K562 (cell line): ENCODE measurements around the gene BOLA3. TPM values are rescaled to one million over a fixed set of nuclear protein-coding genes. Genes with fewer than 3 reads are reported as not detected.

Source experiments
- ATAC-seq: fragments of 200-7000 bp; cut with Tn5 transposase; 3 replicates; pipeline ENCODE4 v1.9.1; 2020; ENCODE audit warnings: moderate library complexity
- BruUV-seq: library from RNA; stranded (reverse); fragments of 400-500 nt; replicated peaks from 2 replicates; lab custom pipeline; 2021; lab: Mats Ljungman, UMichigan
- CTCF ChIA-PET: fragments of 300-600 bp; formaldehyde crosslinking; extraction: SDS; loops from one replicate; lab custom pipeline; 2021; ENCODE audit warnings: low intra/inter-chr PET ratio; lab: Yijun Ruan, JAX
- POLR2A ChIA-PET: fragments of 300-600, 350-650 bp; sonication (Branson Sonifier 250); formaldehyde crosslinking; extraction: SDS; loops from one replicate; lab custom pipeline; 2021; ENCODE audit warnings: antibody characterized with exemption, inconsistent platforms; lab: Yijun Ruan, JAX
- DNase-seq, 4 experiments: peaks; one replicate each; pipeline versions ENCODE4 v3.0.0 to v3.0.0-alpha.2; 2011 to 2018; ENCODE audit warnings: low spot score in 3 of 4, mixed read lengths in 3 of 4; ENCODE audit errors: extremely low read depth in 1 of 4
- FAIRE-seq: peaks from 2 replicates; lab custom pipeline; 2011; peaks lifted over from hg19 to GRCh38; lab: Jason Lieb, UNC
- H2AFZ ChIP-seq: 2 replicates; pipeline ENCODE4 v1.6.0; 2011; ENCODE audit warnings: low read depth, low read length, control low read depth, inconsistent platforms
- H3K27ac ChIP-seq: fragments of 200-600 bp; 3 replicates; pipeline ENCODE4 v1.8.0; 2011; ENCODE audit warnings: low read depth, mild to moderate bottlenecking, control low read depth, inconsistent platforms, low read length, moderate library complexity, mixed read lengths; ENCODE audit errors: extremely low read depth
- H3K27me3 ChIP-seq, 2 experiments: fragments of 300-600 bp in 1 of 2; 2 replicates in 1 of 2; 3 replicates in 1 of 2; pipeline versions ENCODE4 v1.6.0 to v1.8.0; 2011; ENCODE audit warnings: inconsistent platforms in 2 of 2, low read length in 2 of 2, mild to moderate bottlenecking in 1 of 2, mixed read lengths in 1 of 2, moderate library complexity in 1 of 2; ENCODE audit not compliant: control insufficient read depth in 2 of 2, insufficient read depth in 2 of 2
- H3K36me3 ChIP-seq: fragments of 300-600 bp; 3 replicates; pipeline ENCODE4 v1.8.0; 2011; ENCODE audit warnings: mild to moderate bottlenecking, low read length, inconsistent platforms; ENCODE audit not compliant: control insufficient read depth, insufficient read depth
- H3K4me1 ChIP-seq, 2 experiments: fragments of 200-600 bp in 1 of 2; replicated peaks in 1 of 2; 2 replicates in 1 of 2; 3 replicates in 1 of 2; pipeline versions ENCODE4 v1.5.1 to v1.8.0; 2011; ENCODE audit warnings: inconsistent platforms in 2 of 2, low read length in 2 of 2, mild to moderate bottlenecking in 1 of 2, mixed read lengths in 1 of 2, moderate library complexity in 1 of 2; ENCODE audit not compliant: control insufficient read depth in 2 of 2, insufficient read depth in 2 of 2
- H3K4me2 ChIP-seq: 2 replicates; pipeline ENCODE4 v1.6.1; 2011; ENCODE audit warnings: low read length, control low read depth, inconsistent platforms, mixed read lengths; ENCODE audit not compliant: insufficient read depth
- H3K4me3 ChIP-seq: fragments of 200-600 bp; sonication (generic), shearing (Covaris generic); 2 replicates; pipeline ENCODE4 v1.5.1; 2016; ENCODE audit warnings: control low read depth, inconsistent platforms
- H3K79me2 ChIP-seq: fragments of 200-600 bp; 3 replicates; pipeline ENCODE4 v1.8.0; 2011; ENCODE audit warnings: low read length, inconsistent platforms; ENCODE audit not compliant: control insufficient read depth, insufficient read depth
- H3K9ac ChIP-seq, 2 experiments: 2 replicates each; pipeline versions ENCODE4 v1.6.0 to v1.6.1; 2011; ENCODE audit warnings: low read depth in 2 of 2, low read length in 2 of 2, control low read depth in 1 of 2, inconsistent platforms in 1 of 2, mild to moderate bottlenecking in 1 of 2, mixed read lengths in 1 of 2; ENCODE audit not compliant: insufficient read depth in 1 of 2
- H3K9me1 ChIP-seq: one replicate; pipeline ENCODE4 v1.6.0; 2011; ENCODE audit warnings: inconsistent platforms, mild to moderate bottlenecking, low read length, moderate library complexity; ENCODE audit not compliant: control insufficient read depth, insufficient read depth
- H3K9me3 ChIP-seq: replicated peaks from 2 replicates; pipeline ENCODE4 v1.5.1; 2011; ENCODE audit warnings: low read depth, low read length, inconsistent platforms; ENCODE audit not compliant: control insufficient read depth, insufficient read depth
- H4K20me1 ChIP-seq: replicated peaks from 2 replicates; pipeline ENCODE4 v1.6.1; 2011; ENCODE audit warnings: low read length, inconsistent platforms, mixed read lengths; ENCODE audit not compliant: control insufficient read depth, insufficient read depth
- ADNP ChIP-seq: fragments of 200-800 bp; sonication (Bioruptor generic); IDR thresholded peaks from 2 replicates; pipeline ENCODE4 v1.6.1; 2016; ENCODE audit warnings: missing genetic modification characterization, missing compliant biosample characterization
- BRD9 ChIP-seq: fragments of 450-650 bp; IDR thresholded peaks from 2 replicates; pipeline ENCODE4 v1.6.1; 2018; ENCODE audit warnings: low read depth; ENCODE audit not compliant: partially characterized antibody
- CEBPB ChIP-seq: fragments of 450-650 bp; IDR thresholded peaks from 2 replicates; pipeline ENCODE4 v1.6.1; 2016; ENCODE audit warnings: missing genetic modification characterization, missing compliant biosample characterization
- CTBP1 ChIP-seq: fragments of 450-650 bp; IDR thresholded peaks from 2 replicates; pipeline ENCODE4 v1.6.1; 2016; ENCODE audit warnings: borderline replicate concordance
- HCFC1 ChIP-seq: IDR thresholded peaks from 2 replicates; pipeline ENCODE4 v1.6.1; 2012; ENCODE audit warnings: low read depth, low read length, improper control_type of control experiment
- MAFG ChIP-seq: fragments of 450-650 bp; conservative IDR thresholded peaks from 2 replicates; pipeline ENCODE4 v1.6.1; 2016; ENCODE audit warnings: missing genetic modification characterization, missing compliant biosample characterization
- TCF7 ChIP-seq: sonication (generic); IDR thresholded peaks from 2 replicates; pipeline ENCODE4 v1.6.1; 2016; ENCODE audit warnings: antibody characterized with exemption, borderline replicate concordance
- TOE1 ChIP-seq, 2 experiments: fragments of 450-650 bp in 1 of 2; sonication (generic) in 1 of 2; formaldehyde crosslinking in 1 of 2; IDR thresholded peaks; 2 replicates each; pipeline versions ENCODE4 v1.7.1 to v1.8.0; 2016 to 2022; ENCODE audit warnings: borderline replicate concordance in 2 of 2, mild to moderate bottlenecking in 2 of 2, antibody characterized with exemption in 1 of 2, inconsistent platforms in 1 of 2, low read depth in 1 of 2, missing genetic modification reagents in 1 of 2, moderate library complexity in 1 of 2
- ZNF384 ChIP-seq: IDR thresholded peaks from 2 replicates; pipeline ENCODE4 v1.6.1; 2012; ENCODE audit warnings: low read depth, low read length, improper control_type of control experiment
- ZNF655 ChIP-seq: fragments of 250-450 bp; sonication (Bioruptor Pico); IDR thresholded peaks from 2 replicates; pipeline ENCODE4 v1.5.0; 2021
- WGBS: fragments of 100-300 bp; shearing (Covaris generic); methylation state at CpG from one replicate; pipeline ENCODE4 v1.1.6; 2016; ENCODE audit warnings: low coverage, mixed read lengths; ENCODE audit not compliant: insufficient coverage; ENCODE audit errors: missing lambda C conversion rate; 5-methylcytosine and 5-hydroxymethylcytosine counted together
- in situ Hi-C: fragments of 300-500 bp; cut with MboI; formaldehyde crosslinking; loops from 4 replicates; pipeline ENCODE4 v1.15.0; 2018; ENCODE audit warnings: inconsistent platforms, mixed read lengths
- intact Hi-C: fragments of 100-400 bp; cut with micrococcal nuclease; formaldehyde crosslinking; loops from 2 replicates; pipeline ENCODE4 v1.14.2; 2022
- polyA plus RNA-seq, 8 experiments: library from polyadenylated mRNA; depleted of rRNA in 4 of 8; stranded (reverse) in 5 of 8; unstranded in 3 of 8; fragments of >200 nt; fragmentation: Nextera tagmentation in 2 of 8; fragmentation: Illumina TruSeq in 1 of 8; extraction: Ambion mirVana in 2 of 8; extraction: Trizol in 1 of 8; gene quantifications; 2 replicates each; pipeline versions ENCODE4 v1.2.1 to v1.2.3, GENCODE V29; 2011 to 2014; ENCODE audit warnings: inconsistent platforms in 1 of 8, missing spikeins in 1 of 8
- total RNA-seq, 7 experiments: library from RNA; depleted of rRNA in 6 of 7; stranded (reverse); fragments of >200 nt in 6 of 7; fragmentation: Illumina TruSeq in 2 of 7; extraction: Trizol in 2 of 7; gene quantifications; 2 replicates each; pipeline versions ENCODE4 v1.2.1 to v1.2.3, GENCODE V29; 2011 to 2021; ENCODE audit warnings: low replicate concordance in 1 of 7
- TF ChIP-seq, protein P1 (sequence below): sonication (generic); formaldehyde crosslinking; IDR thresholded peaks from 2 replicates; pipeline ENCODE4 v1.8.0; 2022; ENCODE audit warnings: mild to moderate bottlenecking, missing genetic modification reagents
- TF ChIP-seq, protein P2 (sequence below): fragments of 450-650 bp; IDR thresholded peaks from 2 replicates; pipeline ENCODE4 v1.6.1; 2016; ENCODE audit warnings: mild to moderate bottlenecking

BOLA3 gene
- total and polyA plus RNA-seq, 9 of the 15 experiments (the other 6 are each of a cell fraction or from before 2014, with no cell fraction given): 149 to 619 (median 255) TPM

DNA sequence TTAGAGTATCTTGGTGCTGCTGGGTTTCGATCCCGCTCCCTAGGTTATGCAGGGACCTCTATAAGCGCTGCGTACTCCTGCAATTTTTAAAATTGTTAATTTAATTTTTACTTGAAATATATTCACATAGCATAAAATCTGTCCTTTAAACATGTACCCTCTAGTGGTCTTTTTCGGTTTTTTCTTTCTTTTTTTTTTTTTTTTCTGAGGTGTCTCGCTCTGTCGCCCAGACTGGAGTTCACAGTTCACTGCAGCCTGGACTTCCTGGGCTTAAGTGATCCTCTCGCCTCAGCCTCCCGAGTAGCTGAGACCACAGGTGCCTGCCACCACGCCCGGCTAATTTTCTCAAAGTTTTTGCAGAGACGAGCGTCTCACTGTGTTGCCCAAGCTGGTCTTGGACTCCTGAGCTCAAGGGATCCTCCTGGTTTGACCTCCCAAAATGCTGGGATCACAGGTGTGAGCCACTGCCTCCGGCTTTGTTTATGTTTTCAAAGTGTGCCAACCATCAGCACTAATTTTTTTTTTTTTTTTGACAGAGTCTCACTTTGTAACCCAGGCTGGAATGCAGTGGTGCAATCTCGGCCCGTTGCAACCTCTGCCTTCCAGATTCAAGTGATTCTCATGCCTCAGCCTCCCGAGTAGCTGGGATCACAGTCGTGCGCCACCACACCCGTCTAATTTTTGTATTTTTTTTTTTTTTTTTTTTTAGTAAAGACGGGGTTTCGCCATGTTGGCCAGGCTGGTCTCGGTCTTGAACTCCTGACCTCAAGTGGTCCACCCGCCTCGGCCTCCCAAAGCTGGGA, 31.6 kb upstream of the BOLA3 start:
- no peaks in the 10 kb centered on the region for H3K9me3 ChIP-seq
- TF ChIP-seq, protein P1, sequence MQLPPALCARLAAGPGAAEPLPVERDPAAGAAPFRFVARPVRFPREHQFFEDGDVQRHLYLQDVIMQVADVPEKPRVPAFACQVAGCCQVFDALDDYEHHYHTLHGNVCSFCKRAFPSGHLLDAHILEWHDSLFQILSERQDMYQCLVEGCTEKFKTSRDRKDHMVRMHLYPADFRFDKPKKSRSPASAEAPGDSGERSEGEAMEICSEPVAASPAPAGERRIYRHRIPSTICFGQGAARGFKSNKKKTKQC (CRISPR knock-in tag): no peak
- TF ChIP-seq CTBP1 (no peak; the same call in 1 of the 2 replicates), ZNF655 (no peak), HCFC1 (no peak), CEBPB (tag) (no peak), BRD9 (peak; percentile 52), TCF7 (no peak), TOE1 (IDR thresholded peaks at IDR 0.05; ENCODE audit: borderline replicate concordance) (no peak), TOE1 (CRISPR knock-in tag; IDR thresholded peaks at IDR 0.05; ENCODE audit: borderline replicate concordance, low read depth) (no peak), MAFG (tag) (no peak), ZNF384 (peak; percentile 90), ADNP (tag) (no peak)
- TF ChIP-seq, protein P2, sequence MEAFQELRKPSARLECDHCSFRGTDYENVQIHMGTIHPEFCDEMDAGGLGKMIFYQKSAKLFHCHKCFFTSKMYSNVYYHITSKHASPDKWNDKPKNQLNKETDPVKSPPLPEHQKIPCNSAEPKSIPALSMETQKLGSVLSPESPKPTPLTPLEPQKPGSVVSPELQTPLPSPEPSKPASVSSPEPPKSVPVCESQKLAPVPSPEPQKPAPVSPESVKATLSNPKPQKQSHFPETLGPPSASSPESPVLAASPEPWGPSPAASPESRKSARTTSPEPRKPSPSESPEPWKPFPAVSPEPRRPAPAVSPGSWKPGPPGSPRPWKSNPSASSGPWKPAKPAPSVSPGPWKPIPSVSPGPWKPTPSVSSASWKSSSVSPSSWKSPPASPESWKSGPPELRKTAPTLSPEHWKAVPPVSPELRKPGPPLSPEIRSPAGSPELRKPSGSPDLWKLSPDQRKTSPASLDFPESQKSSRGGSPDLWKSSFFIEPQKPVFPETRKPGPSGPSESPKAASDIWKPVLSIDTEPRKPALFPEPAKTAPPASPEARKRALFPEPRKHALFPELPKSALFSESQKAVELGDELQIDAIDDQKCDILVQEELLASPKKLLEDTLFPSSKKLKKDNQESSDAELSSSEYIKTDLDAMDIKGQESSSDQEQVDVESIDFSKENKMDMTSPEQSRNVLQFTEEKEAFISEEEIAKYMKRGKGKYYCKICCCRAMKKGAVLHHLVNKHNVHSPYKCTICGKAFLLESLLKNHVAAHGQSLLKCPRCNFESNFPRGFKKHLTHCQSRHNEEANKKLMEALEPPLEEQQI: no peak

More for the DNA sequence above, 31.6 kb upstream of the BOLA3 start:
- ChIA-PET CTCF (interaction anchor here (0.7 kb wide), 1 partner anchor 337 kb away, joined by 3 read pairs; no protein-coding TSS in a partner anchor), POLR2A (interaction anchor here (0.6 to 6.5 kb wide), 13 partner anchors 9 to 399 kb away, joined by 3 to 98 read pairs (median 6); partner anchors contain the start of genes BOLA3, DUSP11 and MTHFD2)
- peak overlapping the region; percentile 43; the same call in 1 of the 3 replicates for H3K27ac ChIP-seq
- peak overlapping the region; percentile 81 for H3K4me3 ChIP-seq
- H3K79me2 ChIP-seq: peaks cover 44% of the 10 kb centered on the region
- no peaks in the 10 kb centered on the region for H3K27me3 ChIP-seq
- peaks cover 17% of the 10 kb centered on the region; the same call in 2 of the 3 replicates for H3K36me3 ChIP-seq
- H3K4me2 ChIP-seq: peak overlapping the region; percentile 86
- DNase-seq (peak in 1 of 4 experiments; percentile 39), ATAC-seq (peak; percentile 4), FAIRE-seq (no peak)
- peaks cover 14 to 19% of the 10 kb centered on the region in 2 experiments for H3K4me1 ChIP-seq
- BruUV-seq: TSS peak; percentile 88
- peak overlapping the region; percentile 60 for H2AFZ ChIP-seq
- 10% methylated on average over 12 of the region's 25 CpGs for WGBS
- no peaks in the 10 kb centered on the region; the same call in 1 of the 2 replicates for H4K20me1 ChIP-seq
- peak overlapping the region; percentile 79 to 95; a peak in 3 of 4 replicates for H3K9ac ChIP-seq
- intact Hi-C loops: no loop called here
- in situ Hi-C loops: no loop called here
- H3K9me1 ChIP-seq: no peaks in the 10 kb centered on the region
